GM15510 (cell line): ENCODE results near the gene ATP2B2.

Experiments
- POLR2A ChIP-seq: IDR thresholded peaks from 3 replicates; pipeline ENCODE4 v1.6.1; 2011; ENCODE audit warnings: borderline replicate concordance; ENCODE audit not compliant: insufficient read length; ENCODE audit errors: extremely low read depth

The ATP2B2 gene

DNA sequence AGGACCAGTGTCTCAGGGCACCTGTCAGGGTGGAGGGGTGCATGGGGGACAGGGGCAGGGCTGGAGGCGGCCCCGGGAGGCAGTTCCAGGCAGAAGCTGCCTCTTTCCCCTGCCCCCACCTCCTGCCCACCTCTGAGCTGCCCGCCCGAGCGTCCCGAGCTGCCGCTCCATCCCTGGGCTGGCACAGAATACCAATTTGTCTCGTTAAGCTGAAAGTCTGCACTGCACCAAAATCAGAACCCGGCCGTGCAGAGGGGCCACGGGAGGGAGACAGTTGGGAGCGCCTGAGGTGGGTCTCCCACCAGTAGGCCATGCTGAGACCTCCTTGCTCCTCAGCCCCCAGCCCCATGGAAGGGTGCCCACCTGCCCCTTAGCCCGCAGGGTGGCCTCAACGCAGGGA is 1.3 kb upstream of the ATP2B2 start:
- no peak for TF ChIP-seq POLR2A

DNA sequence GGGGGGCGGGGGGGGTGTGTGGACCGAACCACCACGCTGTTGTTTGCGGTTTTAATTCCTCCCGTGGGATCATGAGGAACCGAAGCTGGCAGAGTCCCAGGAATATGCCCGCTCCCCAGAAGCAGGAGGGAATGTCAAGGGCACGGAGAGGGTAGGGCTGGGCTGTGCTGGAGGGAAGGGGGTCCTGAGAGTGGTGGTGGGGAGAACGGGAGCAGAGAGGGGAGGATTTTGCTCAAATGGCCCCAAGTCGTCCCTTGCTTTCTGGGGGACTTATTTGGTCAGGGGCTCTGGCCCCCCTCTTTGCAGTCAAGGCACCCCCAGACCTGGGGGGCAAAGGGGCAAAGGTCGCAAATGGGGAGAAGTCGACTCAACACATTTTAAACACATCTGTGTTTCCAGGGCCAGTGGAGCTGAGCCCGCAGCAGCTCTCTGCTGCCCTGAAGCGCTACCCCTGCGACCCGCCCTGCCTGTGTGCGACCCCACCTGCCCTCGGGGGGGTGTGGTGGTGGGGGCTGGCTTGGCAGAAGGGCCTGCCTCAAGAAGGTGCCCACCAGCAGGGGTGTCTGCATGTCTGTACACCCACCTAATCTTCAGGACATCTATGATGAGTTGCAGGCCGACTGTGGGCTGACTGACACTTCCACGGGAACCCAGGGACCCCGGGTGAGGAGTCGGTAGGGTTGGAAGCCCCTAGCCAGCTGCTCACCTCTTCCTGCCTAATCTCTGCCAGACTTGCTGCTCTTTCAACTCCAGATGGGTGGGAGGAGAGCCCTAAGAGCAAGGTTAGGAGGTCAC is 602 bp upstream of the ATP2B2 start:
- no peak for TF ChIP-seq POLR2A

DNA sequence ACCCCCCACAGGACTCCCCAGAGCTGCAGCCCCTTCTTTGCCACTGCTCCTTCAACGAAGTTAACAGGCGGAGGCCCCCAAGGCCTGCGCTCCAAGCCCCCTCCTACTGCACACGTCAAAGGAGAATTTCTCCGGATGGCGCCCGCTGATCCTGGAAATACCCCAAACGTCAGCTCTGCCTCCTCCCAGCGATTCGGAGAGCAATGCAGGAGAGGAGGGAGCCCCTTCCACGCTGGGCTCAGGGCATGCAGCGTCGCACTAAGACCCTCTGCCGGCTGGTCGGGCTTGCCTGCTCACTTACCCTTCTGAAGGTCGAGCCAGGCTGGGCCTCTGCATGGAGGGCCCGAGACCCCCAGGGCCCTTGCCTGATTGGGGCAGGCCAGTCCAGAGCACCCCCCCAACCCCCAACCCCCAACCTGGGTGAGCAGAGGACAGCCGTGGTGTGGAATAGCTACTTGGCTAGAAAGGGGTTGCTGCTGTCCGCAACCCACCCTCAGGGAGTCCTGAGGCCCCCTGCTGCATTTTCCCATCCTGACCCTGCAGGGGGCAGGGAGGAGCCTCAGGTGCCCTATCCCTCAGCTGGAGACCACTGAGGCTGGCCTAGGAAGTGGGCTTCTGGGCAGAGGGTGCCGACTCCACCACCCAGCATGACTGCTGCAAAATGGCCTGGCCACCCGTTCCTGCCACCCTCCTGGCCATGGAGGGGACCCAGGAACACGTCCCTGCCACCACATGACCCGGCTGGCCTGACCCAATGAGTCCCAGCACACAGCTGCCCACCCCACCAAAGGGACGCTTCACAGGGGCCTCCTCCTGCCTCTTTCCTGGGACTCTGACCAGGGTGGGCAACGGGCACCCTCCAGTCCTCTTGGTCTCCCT is 976 bp downstream of the ATP2B2 start:
- TF ChIP-seq POLR2A = no peak

DNA sequence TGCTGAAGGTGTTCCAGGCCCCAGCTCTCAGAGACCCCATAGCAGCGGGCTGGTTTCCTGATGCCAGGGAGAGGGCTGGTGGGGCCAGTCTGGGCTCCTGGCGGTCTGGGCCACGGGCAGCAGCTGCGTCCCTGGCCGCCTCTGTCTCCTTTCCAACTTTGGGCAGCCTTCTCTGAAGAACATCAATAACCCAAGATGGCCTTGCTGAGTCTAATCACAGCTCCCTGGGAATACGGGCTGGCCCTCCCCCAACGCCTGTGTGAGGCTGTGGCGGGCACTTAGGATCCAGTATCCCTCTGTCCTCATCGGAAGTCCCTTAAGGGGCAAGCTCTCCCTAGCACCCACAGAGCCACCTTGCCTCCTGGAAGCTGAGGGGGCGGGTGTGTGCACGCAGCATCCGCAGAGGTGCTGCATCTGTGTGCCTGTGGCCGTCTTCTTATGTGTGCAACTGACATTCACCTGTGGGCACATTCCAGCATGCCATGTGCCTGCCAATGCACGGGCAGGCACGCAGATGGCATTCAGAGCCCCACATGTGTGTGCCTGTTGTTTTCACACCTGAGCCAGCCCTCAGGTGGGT is 2.1 kb downstream of the ATP2B2 start:
- no peak for TF ChIP-seq POLR2A

GRCh38 chr3:10502185-10502880 is 3.1 kb downstream of the ATP2B2 start:
- TF ChIP-seq POLR2A = no peak

DNA sequence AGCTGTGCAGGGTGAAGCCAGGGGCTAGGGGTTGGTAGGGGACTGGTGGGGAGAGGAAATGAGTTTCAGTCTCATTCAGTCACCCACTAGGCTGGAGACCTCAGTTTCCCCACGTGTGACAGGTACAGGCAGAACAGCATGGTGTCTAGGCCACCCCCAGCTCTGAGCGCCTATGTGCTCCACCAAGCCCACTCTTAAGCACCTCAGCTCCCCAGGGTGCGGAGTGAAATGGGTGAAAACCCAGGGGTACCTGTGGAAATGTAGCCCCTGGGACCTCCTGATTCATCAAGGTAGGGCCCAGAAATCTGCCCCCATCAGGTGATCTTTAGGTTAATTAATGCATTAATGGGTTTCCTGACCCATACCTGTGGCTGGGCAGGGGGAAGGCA is 3.7 kb downstream of the ATP2B2 start:
- no peak for TF ChIP-seq POLR2A

DNA sequence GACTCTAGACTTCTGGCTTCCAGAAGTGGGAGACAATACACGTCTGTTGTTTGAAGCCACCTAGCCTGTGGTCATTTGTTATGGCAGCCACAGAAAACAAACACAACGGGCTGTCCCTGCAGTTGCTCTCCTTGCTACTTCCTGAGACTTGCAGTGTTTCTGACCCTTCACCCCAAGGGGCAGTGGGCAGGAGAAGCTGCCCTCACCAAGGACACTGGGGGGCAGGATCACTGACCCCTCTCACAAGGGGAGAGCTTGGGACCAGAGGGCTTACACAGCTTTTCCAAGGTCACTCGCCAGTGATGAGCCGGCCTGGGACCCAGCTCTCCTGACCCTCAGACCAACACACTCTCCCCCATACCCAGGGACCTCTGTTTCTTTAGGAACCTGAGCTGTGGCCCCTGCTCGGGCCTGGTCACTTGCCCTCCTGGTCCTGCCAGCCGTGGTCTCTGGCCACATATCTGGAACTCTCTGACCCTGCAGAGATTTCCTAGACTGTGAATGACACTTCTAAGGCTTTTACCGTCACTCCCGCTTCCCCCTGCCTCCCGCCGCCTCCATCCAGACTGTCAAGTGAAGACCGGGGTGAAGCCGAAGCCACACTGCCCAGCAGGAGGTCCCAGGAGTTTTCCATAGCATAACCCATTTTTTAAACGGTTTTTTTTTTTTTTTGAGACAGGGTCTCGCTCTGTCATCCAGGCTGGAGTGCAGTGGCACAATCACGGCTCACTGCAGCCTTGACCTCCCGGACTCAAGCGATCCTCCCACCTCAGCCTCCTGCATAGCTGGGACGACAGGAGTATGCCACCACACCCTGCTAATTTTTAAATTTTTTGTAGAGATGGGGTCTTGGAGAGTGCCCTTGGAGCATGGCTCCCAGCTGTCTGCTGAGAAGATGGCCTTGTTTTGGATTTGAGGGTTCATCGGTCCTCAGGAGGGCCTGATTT is 4.4 kb downstream of the ATP2B2 start:
- no peak for TF ChIP-seq POLR2A

- no peak for TF ChIP-seq POLR2A
Measured at GRCh38 chr3:10498271-10498670, 7.1 kb downstream of the ATP2B2 start.

- no peak for TF ChIP-seq POLR2A
Measured at GRCh38 chr3:10497439-10497838, 7.9 kb downstream of the ATP2B2 start.

DNA sequence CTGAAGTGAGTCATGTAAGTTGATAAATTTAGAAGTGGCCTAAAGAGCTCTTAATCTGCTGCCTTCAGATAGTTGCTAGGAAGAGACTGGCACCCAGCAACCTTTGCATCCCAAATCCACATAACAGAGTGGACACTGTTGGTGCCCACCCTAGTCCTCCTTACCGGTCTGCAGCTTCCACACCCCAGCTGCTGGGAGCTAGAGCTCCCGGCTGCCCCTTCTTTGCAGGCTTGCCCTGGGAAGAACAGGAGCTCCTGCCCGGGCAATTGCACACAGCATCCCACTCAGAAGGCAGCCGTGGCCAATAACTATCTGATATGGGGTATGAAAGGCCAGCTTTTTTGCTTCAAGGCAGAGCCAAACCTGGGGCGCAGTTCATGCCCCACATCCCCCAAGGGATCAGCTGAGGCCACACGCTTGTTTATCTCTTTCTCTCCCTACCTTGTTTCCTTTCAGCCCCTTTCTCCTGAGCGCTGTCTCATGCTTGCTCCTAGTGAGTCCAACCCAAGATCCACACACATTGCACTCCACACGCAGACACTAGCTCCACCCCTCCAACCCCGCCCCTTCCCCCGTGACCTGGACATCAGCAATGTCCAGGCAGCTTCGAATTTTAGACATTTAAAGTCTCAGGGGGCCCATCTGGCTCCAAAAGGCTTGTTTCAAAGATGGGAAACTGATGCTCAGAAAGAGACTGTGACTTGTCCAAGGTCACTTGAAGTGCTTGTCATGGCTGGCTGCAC is 9.1 kb downstream of the ATP2B2 start:
- TF ChIP-seq POLR2A = no peak

- no peak for TF ChIP-seq POLR2A
Measured at GRCh38 chr3:10495614-10496013, 9.8 kb downstream of the ATP2B2 start.

DNA sequence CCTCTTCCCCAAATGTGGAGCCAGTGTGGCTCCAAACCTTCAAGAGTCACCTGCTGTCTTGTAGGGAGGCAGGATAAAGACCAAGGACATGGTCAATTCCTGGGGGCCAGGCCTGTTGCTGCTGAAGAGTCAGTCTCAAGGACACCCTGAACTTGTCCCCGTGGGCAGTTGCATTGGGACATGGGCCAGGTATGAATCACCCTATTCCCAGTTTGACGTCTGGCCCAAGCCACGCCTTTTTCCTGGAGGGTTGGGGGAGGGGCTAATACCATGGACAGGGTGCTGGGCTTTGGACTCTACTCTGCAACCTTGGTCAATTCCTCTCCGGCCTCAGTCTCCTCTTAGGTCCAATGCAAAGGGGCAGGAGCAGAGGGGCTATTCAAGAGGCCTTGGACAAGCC is 10.4 kb downstream of the ATP2B2 start:
- no peak for TF ChIP-seq POLR2A

GRCh38 chr3:10494180-10494579 is 11.2 kb downstream of the ATP2B2 start:
- TF ChIP-seq POLR2A = no peak

- no peak for TF ChIP-seq POLR2A
Measured at GRCh38 chr3:10493202-10493589, 12.2 kb downstream of the ATP2B2 start.
